Bronchial epithelial cell (primary cell): ENCODE measurements around the gene FAM13A. TPM values are rescaled to one million over a fixed set of nuclear protein-coding genes. Genes with fewer than 3 reads are reported as not detected.
"Not testable (repeated sequence)": the region's sequence is repeated elsewhere in the genome, so short reads cannot be mapped to it uniquely, and the experiment has no call there.

Experiments
- DNase-seq: peaks from one replicate; pipeline ENCODE4 v3.0.0-alpha.2; 2010; ENCODE audit warnings: low read depth
- FAIRE-seq: peaks from 2 replicates; lab custom pipeline; 2011; peaks lifted over from hg19 to GRCh38; lab: Jason Lieb, UNC
- H3K27me3 ChIP-seq: 2 replicates; pipeline ENCODE4 v1.5.1; 2011; ENCODE audit warnings: low read length; ENCODE audit not compliant: control insufficient read depth, insufficient read depth
- H3K36me3 ChIP-seq: 2 replicates; pipeline ENCODE4 v1.5.1; 2011; ENCODE audit warnings: low read length; ENCODE audit not compliant: control insufficient read depth, insufficient read depth
- H3K4me3 ChIP-seq: 2 replicates; pipeline ENCODE4 v1.5.1; 2011; ENCODE audit warnings: mild to moderate bottlenecking, low read depth, low read length, control low read depth
- total RNA-seq: library from RNA; depleted of rRNA; stranded (reverse); fragments of >200 nt; gene quantifications from 2 replicates; pipeline ENCODE4 v1.2.1, GENCODE V29; 2014
- TF ChIP-seq, protein P1 (sequence below): IDR thresholded peaks from 2 replicates; pipeline ENCODE4 v1.5.1; 2011; ENCODE audit warnings: mild to moderate bottlenecking, moderate library complexity, low read length, control low read depth, inconsistent platforms; ENCODE audit not compliant: insufficient read depth, severe bottlenecking

Gene FAM13A
- total RNA-seq, 1 donor from 2014 or later: 5.8 TPM

DNA sequence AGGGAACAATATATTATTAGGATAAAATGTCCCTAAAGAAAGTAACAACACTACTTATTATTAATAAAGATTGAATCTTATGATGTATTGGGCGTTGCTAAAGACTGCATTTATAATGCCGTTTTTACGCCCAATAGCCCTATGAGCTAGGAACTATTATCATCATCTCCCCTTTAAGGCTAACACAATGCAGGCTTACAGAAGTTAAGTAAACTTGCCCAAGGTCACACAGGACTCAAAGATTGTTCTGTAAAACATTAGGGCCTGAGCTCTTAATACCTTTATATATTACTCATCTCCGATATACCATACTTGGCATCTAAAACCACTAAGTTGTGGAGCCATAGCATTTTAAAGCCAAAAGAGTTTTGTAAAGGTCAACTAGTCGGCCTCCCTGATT, 149.5 kb downstream of the FAM13A start:
- TF ChIP-seq, protein P1, sequence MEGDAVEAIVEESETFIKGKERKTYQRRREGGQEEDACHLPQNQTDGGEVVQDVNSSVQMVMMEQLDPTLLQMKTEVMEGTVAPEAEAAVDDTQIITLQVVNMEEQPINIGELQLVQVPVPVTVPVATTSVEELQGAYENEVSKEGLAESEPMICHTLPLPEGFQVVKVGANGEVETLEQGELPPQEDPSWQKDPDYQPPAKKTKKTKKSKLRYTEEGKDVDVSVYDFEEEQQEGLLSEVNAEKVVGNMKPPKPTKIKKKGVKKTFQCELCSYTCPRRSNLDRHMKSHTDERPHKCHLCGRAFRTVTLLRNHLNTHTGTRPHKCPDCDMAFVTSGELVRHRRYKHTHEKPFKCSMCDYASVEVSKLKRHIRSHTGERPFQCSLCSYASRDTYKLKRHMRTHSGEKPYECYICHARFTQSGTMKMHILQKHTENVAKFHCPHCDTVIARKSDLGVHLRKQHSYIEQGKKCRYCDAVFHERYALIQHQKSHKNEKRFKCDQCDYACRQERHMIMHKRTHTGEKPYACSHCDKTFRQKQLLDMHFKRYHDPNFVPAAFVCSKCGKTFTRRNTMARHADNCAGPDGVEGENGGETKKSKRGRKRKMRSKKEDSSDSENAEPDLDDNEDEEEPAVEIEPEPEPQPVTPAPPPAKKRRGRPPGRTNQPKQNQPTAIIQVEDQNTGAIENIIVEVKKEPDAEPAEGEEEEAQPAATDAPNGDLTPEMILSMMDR: no peak
- H3K36me3 ChIP-seq: no peaks in the 10 kb centered on the region
- no peak for DNase-seq
- H3K27me3 ChIP-seq: no peaks in the 10 kb centered on the region
- no peak overlapping the region for H3K4me3 ChIP-seq
- FAIRE-seq: no peak

DNA sequence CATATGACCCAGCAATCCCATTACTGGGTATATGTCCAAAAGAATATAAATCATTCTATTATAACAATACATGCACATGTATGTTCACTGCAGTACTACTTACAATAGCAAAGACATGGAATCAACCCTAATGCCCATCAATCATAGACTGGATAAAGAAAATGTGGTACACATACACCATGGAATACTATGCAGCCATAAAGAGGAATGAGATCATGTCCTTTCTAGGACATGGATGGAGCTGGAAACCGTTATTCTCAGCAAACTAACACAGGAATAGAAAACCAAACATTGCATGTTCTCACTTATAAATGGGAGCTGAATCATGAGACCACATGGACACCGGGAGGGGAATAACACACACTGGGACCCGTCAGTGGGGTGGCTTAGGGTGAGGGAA, 152.7 kb downstream of the FAM13A start:
- not testable (repeated sequence) for DNase-seq, H3K4me3 ChIP-seq, FAIRE-seq, H3K36me3 ChIP-seq, H3K27me3 ChIP-seq

DNA sequence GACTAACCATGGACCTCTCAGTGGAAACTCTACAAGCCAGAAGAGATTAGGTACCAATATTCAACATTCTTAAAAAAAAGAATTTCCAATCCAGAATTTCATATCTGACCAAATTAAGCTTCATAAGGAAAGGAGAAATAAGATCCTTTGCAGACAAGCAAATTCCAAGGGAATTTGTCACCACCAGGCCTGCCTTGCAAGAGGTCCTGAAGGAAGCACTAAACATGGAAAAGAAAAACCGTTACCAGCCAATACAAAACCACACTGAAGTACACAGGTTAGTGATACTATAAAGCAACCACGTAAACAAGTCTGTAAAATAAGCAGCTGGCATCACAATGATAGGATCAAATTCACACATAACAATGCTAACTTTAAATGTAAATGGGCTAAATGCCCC, 156.6 kb downstream of the FAM13A start:
- TF ChIP-seq, protein P1: no peak
- FAIRE-seq: no peak

DNA sequence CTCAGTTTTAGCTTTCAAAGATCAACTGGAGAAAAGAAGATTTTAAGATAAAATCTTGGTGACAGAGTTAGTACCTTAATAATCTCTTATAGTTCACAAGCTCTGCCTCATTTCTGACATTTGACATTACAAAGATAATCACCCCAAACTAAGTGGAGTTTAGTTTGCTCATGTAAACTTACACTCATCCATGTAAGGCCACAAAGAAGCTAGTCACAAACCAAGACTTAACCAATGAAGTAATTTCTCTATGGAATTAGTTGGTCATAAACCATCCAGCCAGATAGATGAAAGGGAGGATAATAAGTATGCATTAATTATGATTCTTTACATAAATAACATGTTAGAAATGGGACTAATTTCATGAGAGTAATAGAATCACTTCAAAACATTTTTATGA, 159.2 kb downstream of the FAM13A start:
- TF ChIP-seq, protein P1: no peak
- no peaks in the 10 kb centered on the region for H3K27me3 ChIP-seq
- no peak for FAIRE-seq

More for the DNA sequence above, 156.6 kb downstream of the FAM13A start:
- no peak overlapping the region for H3K4me3 ChIP-seq
- DNase-seq: peak; percentile 29
- no peaks in the 10 kb centered on the region for H3K36me3 ChIP-seq
- H3K27me3 ChIP-seq: no peaks in the 10 kb centered on the region

DNA sequence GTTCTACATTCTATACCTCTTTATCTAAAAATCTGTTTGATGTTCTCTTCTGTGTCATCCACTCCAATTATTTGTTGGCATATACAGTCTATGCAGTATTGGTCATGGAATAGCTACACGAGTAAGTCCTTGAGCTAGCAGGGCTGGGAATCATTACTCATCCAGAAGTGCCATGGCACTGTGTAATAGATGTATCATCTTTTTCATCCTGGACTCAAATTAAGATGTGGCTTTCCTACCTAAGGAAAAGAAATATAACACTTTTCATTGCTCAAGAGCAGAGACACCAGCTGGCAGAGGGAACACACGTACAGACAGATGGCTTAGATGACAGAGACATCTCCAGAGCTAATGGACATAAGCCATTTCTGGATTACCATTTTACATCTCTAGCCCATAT, 159.8 kb downstream of the FAM13A start:
- Histone ChIP-seq H3K27me3 (no peaks in the 10 kb centered on the region), H3K36me3 (no peaks in the 10 kb centered on the region), H3K4me3 (no peak overlapping the region)
- TF ChIP-seq, protein P1: no peak
- DNase-seq (peak; percentile 89), FAIRE-seq (no peak)

More for the DNA sequence above, 159.2 kb downstream of the FAM13A start:
- Histone ChIP-seq H3K36me3 (no peaks in the 10 kb centered on the region), H3K4me3 (no peak overlapping the region)
- DNase-seq: no peak

DNA sequence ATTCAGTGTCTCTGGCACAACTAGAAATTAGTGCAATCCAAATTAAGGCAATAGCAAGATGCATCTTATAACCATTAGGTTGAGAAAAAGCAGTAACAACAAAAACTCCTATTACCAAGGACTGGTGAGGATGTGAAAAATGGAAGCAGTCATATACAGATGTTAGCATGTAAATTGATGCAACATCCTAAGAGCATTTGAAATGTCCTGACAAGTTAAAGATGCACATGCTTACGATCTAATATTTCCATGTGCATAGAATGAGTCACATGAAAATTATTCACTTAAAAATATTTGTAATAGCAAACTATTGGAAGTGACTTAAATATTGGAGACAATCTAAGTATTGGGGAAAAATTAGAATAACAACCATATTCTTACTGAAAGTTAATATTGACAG, 163.0 kb downstream of the FAM13A start:
- TF ChIP-seq, protein P1: no peak
- Histone ChIP-seq H3K4me3 (no peak overlapping the region), H3K27me3 (no peaks in the 10 kb centered on the region), H3K36me3 (no peaks in the 10 kb centered on the region)
- FAIRE-seq (no peak), DNase-seq (peak; percentile 37)
